ENCODE results near the gene PRDM16.

PRDM16 gene

GRCh38 chr1:3434406-3435110 lies 365.6 kb downstream of the PRDM16 start:
- DNase-seq (ENCODE audit: low spot score): no peak

GRCh38 chr1:3435666-3436065 lies 366.7 kb downstream of the PRDM16 start:
- no peak for DNase-seq (ENCODE audit: low spot score)

GRCh38 chr1:3436451-3436850 lies 367.4 kb downstream of the PRDM16 start:
- no peak for DNase-seq (ENCODE audit: low spot score)

- no peak for DNase-seq (ENCODE audit: low spot score)
These were observed 367.9 kb downstream of the PRDM16 start for GRCh38 chr1:3436901-3437300.

- no peak for DNase-seq (ENCODE audit: low spot score)
These were observed 369.7 kb downstream of the PRDM16 start for GRCh38 chr1:3438661-3439180.

- DNase-seq (ENCODE audit: low spot score): no peak
These were observed 370.6 kb downstream of the PRDM16 start for GRCh38 chr1:3439346-3440299.

GRCh38 chr1:3440300-3440681 lies 371.3 kb downstream of the PRDM16 start:
- no peak for DNase-seq (ENCODE audit: low spot score)

GRCh38 chr1:3440711-3441409 lies 371.9 kb downstream of the PRDM16 start:
- no peak for DNase-seq (ENCODE audit: low spot score)

- DNase-seq (ENCODE audit: low spot score): peak; percentile 81
These were observed 372.4 kb downstream of the PRDM16 start for GRCh38 chr1:3441410-3441847.

- DNase-seq (ENCODE audit: low spot score): no peak
These were observed 372.9 kb downstream of the PRDM16 start for GRCh38 chr1:3441880-3442279.

- no peak for DNase-seq (ENCODE audit: low spot score)
These were observed 373.3 kb downstream of the PRDM16 start for GRCh38 chr1:3442331-3442730.

- no peak for DNase-seq (ENCODE audit: low spot score)
These were observed 373.9 kb downstream of the PRDM16 start for GRCh38 chr1:3442901-3443300.

GRCh38 chr1:3443807-3444206 lies 374.8 kb downstream of the PRDM16 start:
- DNase-seq (ENCODE audit: low spot score): no peak

GRCh38 chr1:3444298-3444697 lies 375.3 kb downstream of the PRDM16 start:
- DNase-seq (ENCODE audit: low spot score): no peak

GRCh38 chr1:3444736-3445135 lies 375.7 kb downstream of the PRDM16 start:
- DNase-seq (ENCODE audit: low spot score): no peak

- DNase-seq (ENCODE audit: low spot score): no peak
These were observed 381.3 kb downstream of the PRDM16 start for GRCh38 chr1:3450202-3450863.

GRCh38 chr1:3450983-3451382 lies 382.0 kb downstream of the PRDM16 start:
- no peak for DNase-seq (ENCODE audit: low spot score)

- DNase-seq (ENCODE audit: low spot score): no peak
These were observed 383.2 kb downstream of the PRDM16 start for GRCh38 chr1:3451994-3452865.

GRCh38 chr1:3452866-3453175 lies 383.8 kb downstream of the PRDM16 start:
- no peak for DNase-seq (ENCODE audit: low spot score)

- DNase-seq (ENCODE audit: low spot score): peak; percentile 81
These were observed 384.3 kb downstream of the PRDM16 start for GRCh38 chr1:3453203-3453761.
